HG02852 (cell line): Measurements from ENCODE around the gene SLC7A7.
"Not testable (repeated sequence)": the region's sequence is repeated elsewhere in the genome, so short reads cannot be mapped to it uniquely, and the experiment has no call there.

Source experiments
- ATAC-seq: cut with Tn5 transposase; IDR thresholded peaks from one replicate; pipeline ENCODE4 v1.9.1; 2021; ENCODE audit warnings: mild to moderate bottlenecking, moderate library complexity; ENCODE audit not compliant: unreplicated experiment

Gene SLC7A7

DNA sequence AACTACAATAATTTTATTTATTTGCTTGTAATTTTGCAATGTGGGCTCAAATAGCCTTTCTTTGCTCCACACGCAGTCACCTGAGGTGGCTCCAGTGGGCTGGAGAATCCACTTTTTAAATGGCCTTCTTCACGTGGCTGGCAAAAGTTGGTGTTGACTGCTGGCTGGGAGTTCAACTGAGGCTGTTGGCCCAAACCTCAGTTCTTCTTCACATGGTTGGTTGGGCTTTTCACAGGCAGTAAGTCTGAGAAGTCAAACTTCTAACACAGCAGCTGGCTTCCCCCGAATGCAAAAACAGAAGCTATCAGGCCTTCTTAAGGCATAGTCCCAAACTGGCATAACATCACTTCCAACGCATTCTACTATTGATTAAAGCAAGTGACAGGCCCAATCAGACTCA lies 50.9 kb downstream of the SLC7A7 start:
- ATAC-seq = no peak

- no peak for ATAC-seq
Measured at GRCh38 chr14:22761734-22762133, 53.5 kb downstream of the SLC7A7 start.

DNA sequence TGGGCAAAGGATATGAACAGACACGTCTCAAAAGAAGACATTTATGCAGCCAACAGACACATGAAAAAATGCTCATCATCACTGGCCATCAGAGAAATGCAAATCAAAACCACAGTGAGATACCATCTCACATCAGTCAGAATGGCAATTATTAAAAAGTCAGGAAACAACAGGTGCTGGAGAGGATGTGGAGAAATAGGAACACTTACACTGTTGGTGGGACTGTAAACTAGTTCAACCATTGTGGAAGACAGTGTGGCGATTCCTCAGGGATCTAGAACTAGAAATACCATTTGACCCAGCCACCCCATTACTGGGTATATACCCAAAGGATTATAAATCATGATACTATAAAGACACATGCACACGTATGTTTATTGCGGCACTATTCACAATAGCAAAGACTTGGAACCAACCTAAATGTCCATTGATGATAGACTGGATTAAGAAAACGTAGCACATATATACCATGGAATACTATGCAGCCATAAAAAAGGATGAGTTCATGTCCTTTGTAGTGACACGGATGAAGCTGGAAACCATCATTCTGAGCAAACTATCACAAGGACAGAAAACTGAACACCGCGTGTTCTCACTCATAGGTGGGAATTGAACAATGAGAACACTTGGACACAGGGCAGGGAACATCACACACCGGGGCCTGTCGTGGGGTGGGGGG lies 57.1 kb downstream of the SLC7A7 start:
- ATAC-seq = not testable (repeated sequence)

DNA sequence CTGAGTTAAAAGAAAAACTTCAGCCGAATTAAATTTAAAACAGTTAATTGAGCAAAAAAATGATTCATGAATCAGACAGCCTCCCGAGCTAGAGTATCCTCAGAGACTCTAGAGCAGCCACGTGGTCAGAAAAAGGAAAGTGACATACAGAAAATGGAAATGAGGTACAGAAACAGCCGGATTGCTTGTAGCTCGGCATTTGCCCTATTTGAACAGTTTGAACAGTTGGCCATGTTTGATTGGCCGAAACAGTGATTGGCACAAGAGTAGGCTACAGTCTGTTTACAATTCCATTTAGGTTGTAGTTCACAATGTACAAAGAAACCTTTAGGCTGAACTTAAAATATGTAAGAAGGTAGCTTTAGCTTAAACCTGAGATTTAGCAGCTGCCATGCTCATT lies 61.6 kb downstream of the SLC7A7 start:
- ATAC-seq = no peak

DNA sequence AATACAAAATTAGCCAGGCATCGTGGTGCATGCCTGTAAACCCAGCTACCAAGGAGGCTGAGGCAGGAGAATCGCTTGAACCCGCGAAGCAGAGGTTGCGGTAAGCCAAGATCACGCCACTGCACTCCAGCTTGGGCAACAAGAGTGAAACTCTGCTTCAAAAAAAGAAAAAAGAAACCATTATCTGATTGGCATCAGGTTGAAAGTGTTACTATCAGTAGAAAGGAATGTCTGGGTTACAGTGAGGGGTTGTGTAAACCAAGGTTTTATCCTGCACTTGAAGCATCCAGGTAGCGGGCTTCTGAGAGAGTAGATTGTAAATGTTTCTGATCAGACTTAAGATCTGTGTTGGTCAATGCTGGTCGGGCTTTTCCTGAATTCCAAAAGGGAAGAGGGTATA lies 62.8 kb downstream of the SLC7A7 start:
- no peak for ATAC-seq

GRCh38 chr14:22748631-22749068 lies 66.6 kb downstream of the SLC7A7 start:
- ATAC-seq = no peak

DNA sequence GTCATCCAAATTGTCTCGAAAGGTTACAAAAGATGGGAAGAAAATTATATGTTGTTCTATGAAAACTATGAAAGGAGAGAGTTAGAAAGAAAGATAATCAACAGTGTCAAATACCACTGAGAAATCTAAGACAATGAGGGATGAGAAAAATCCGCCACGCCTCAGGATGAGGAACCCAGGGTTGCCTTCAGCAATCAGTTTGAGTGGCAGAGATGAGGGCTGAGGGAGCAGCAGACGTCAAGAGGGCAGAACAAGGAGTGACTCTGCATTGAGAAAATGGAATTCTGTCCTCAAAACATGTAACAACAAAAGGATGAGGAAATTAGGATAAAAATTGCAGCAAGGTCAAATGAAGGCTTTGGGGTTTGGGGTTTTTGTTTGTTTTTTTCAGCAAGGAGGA lies 67.0 kb downstream of the SLC7A7 start:
- no peak for ATAC-seq

GRCh38 chr14:22747769-22748168 lies 67.5 kb downstream of the SLC7A7 start:
- ATAC-seq = no peak

- no peak for ATAC-seq
Measured at GRCh38 chr14:22740020-22740419, 75.2 kb downstream of the SLC7A7 start.

- ATAC-seq = no peak
Measured at GRCh38 chr14:22739423-22739822, 75.8 kb downstream of the SLC7A7 start.

GRCh38 chr14:22737052-22737451 lies 78.2 kb downstream of the SLC7A7 start:
- peak; percentile 82 for ATAC-seq

DNA sequence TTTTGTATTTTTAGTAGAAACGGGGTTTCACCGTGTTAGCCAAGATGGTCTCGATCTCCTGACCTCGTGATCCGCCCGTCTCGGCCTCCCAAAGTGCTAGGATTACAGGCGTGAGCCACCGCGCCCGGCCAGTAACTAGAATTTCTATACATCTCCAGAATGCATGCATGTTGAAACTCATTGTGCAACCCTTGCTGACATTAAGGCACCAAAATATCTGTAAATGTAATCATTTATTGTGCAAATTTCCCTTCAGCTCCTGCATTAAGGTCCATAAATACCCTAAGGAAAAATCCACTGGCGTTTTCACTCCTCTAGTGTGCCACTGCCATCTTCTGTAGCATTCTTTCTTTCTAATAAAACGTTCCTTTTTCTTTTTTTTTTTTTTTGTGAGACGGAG lies 78.9 kb downstream of the SLC7A7 start:
- not testable (repeated sequence) for ATAC-seq

- no peak for ATAC-seq
Measured at GRCh38 chr14:22735096-22735495, 80.1 kb downstream of the SLC7A7 start.

DNA sequence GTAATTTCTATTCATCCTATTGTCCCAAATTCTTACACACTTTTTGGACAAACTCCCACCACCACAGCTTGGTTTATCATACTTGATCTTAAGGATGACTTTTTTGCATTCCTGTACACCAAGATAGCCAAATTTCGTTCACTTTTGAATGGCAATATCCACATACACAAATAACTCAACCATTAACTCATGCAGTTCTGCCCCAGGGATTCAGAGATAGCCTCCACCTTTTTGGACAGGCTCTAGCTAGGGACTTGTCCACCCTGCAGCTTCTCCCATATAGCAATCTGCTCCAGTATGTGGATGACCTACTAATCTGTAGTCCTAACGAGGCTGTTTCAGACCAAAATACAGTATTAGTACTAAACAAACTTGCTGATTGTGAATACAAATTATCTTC lies 81.4 kb downstream of the SLC7A7 start:
- no peak for ATAC-seq

GRCh38 chr14:22732062-22732461 lies 83.2 kb downstream of the SLC7A7 start:
- ATAC-seq = not testable (repeated sequence)

GRCh38 chr14:22726012-22726411 lies 89.2 kb downstream of the SLC7A7 start:
- no peak for ATAC-seq

GRCh38 chr14:22725374-22725773 lies 89.9 kb downstream of the SLC7A7 start:
- not testable (repeated sequence) for ATAC-seq

GRCh38 chr14:22724847-22725246 lies 90.4 kb downstream of the SLC7A7 start:
- not testable (repeated sequence) for ATAC-seq

- no peak for ATAC-seq
Measured at GRCh38 chr14:22723815-22724214, 91.4 kb downstream of the SLC7A7 start.
